Measurements from ENCODE around the gene OTOP2. TPM values are rescaled to one million over a fixed set of nuclear protein-coding genes. Genes with fewer than 3 reads are reported as not detected.
A peak's percentile ranks its signal among the peaks of the same experiment; 100 is the strongest.
"Not testable (repeated sequence)": the region's sequence is repeated elsewhere in the genome, so short reads cannot be mapped to it uniquely, and the experiment has no call there.

OTOP2 gene
- total RNA-seq, 2 experiments from 2014 or later = not detected

GRCh38 chr17:74981979-74982662 is 58.0 kb downstream of the OTOP2 start:
- Histone ChIP-seq H3K4me3 (ENCODE audit: low read depth, low read length, poor library complexity, severe bottlenecking) (peak overlapping the region; percentile 71), H2AFZ (ENCODE audit: low read length) (peak overlapping the region; percentile 79), H3K36me3 (ENCODE audit: insufficient read depth, low read length) (no peaks in the 10 kb centered on the region), H3K9me2 (ENCODE audit: insufficient read depth, low read length) (no peaks in the 10 kb centered on the region), H3K27ac (ENCODE audit: low read depth, low read length, poor library complexity, severe bottlenecking) (no peak overlapping the region), H4K20me1 (ENCODE audit: insufficient read depth, low read length) (no peaks in the 10 kb centered on the region), H3K4me2 (ENCODE audit: low read length) (peak overlapping the region; percentile 78), H3K79me2 (ENCODE audit: insufficient read depth, low read depth, low read length) (no peaks in the 10 kb centered on the region), H3K4me1 (ENCODE audit: insufficient read depth, low read length, poor library complexity, severe bottlenecking) (peaks cover 25% of the 10 kb centered on the region), H3K9me3 (ENCODE audit: low read length) (no peaks in the 10 kb centered on the region)
- ChIA-PET POLR2A (no interaction called here), CTCF (ENCODE audit: unreplicated experiment) (interaction anchor here (0.6 kb wide), 1 partner anchor 225 kb away, joined by 3 read pairs; no protein-coding TSS in a partner anchor)
- BruUV-seq (replicated peaks) = no TSS peak
- TF ChIP-seq EZH2phosphoT487 (IDR thresholded peaks at IDR 0.05; ENCODE audit: borderline replicate concordance, low read depth, low read length) (no peak), CTCF (conservative IDR thresholded peaks at IDR 0.05; ENCODE audit: low read length) (peak; percentile 25; the same call in 1 of the 2 replicates)
- DNase-seq (ENCODE audit: low spot score) = peak; percentile 87
- intact Hi-C loops (cut with micrococcal nuclease; ENCODE audit: unreplicated experiment) = no loop called here

GRCh38 chr17:74982663-74983313 is 58.7 kb downstream of the OTOP2 start:
- DNase-seq (ENCODE audit: low spot score) = peak; percentile 36
- H3K36me3 ChIP-seq (ENCODE audit: insufficient read depth, low read length); BruUV-seq (replicated peaks); intact Hi-C loops (cut with micrococcal nuclease; ENCODE audit: unreplicated experiment); H3K9me2 ChIP-seq (ENCODE audit: insufficient read depth, low read length); H3K27ac ChIP-seq (ENCODE audit: low read depth, low read length, poor library complexity, severe bottlenecking); H3K79me2 ChIP-seq (ENCODE audit: insufficient read depth, low read depth, low read length); H4K20me1 ChIP-seq (ENCODE audit: insufficient read depth, low read length); H3K9me3 ChIP-seq (ENCODE audit: low read length): not testable (repeated sequence)
- Histone ChIP-seq H3K4me1 (ENCODE audit: insufficient read depth, low read length, poor library complexity, severe bottlenecking) (peaks cover 27% of the 10 kb centered on the region), H3K4me3 (ENCODE audit: low read depth, low read length, poor library complexity, severe bottlenecking) (peak overlapping the region; percentile 71), H2AFZ (ENCODE audit: low read length) (peak overlapping the region; percentile 79), H3K4me2 (ENCODE audit: low read length) (peak overlapping the region; percentile 78)
- ChIA-PET CTCF (ENCODE audit: unreplicated experiment) (interaction anchor here (0.6 kb wide), 2 partner anchors 22 to 225 kb away, joined by 3 read pairs; no protein-coding TSS in a partner anchor), POLR2A (interaction anchor here (1.2 kb wide), 2 partner anchors 21 to 26 kb away, joined by 3 to 5 read pairs; no protein-coding TSS in a partner anchor)

Other genes with a start within 250 kb of the OTOP2 start
- not detected in 2 replicates for gene CD300LF, start 211.3 kb upstream of the OTOP2 start, total RNA-seq (2014; rRNA removed; shearing (Covaris generic))
- gene CD300LF, start 211.3 kb upstream of the OTOP2 start, total RNA-seq (2022) = not detected in 2 replicates
- gene RAB37, start 187.0 kb upstream of the OTOP2 start, total RNA-seq (2014; rRNA removed; shearing (Covaris generic)) = 2.8 and 6.3 TPM in 2 replicates
- gene RAB37, start 187.0 kb upstream of the OTOP2 start, total RNA-seq (2022) = 12.7 and 18.9 TPM in 2 replicates
- 73.2 and 86.1 TPM in 2 replicates for gene NHERF1, start 175.6 kb upstream of the OTOP2 start, total RNA-seq (2014; rRNA removed; shearing (Covaris generic))
- 116 and 122 TPM in 2 replicates for gene NHERF1, start 175.6 kb upstream of the OTOP2 start, total RNA-seq (2022)
- 77.2 and 99.3 TPM in 2 replicates for gene NAT9, start 147.9 kb upstream of the OTOP2 start, total RNA-seq (2014; rRNA removed; shearing (Covaris generic))
- 87.9 and 89.0 TPM in 2 replicates for gene NAT9, start 147.9 kb upstream of the OTOP2 start, total RNA-seq (2022)
- gene GRIN2C, start 64.4 kb upstream of the OTOP2 start, total RNA-seq (2014; rRNA removed; shearing (Covaris generic)) = 0.22 and 0.26 TPM in 2 replicates
- gene GRIN2C, start 64.4 kb upstream of the OTOP2 start, total RNA-seq (2022) = 0.55 and 0.61 TPM in 2 replicates
- 12.2 TPM in 2 replicates for gene FDXR, start 51.3 kb upstream of the OTOP2 start, total RNA-seq (2014; rRNA removed; shearing (Covaris generic))
- gene FDXR, start 51.3 kb upstream of the OTOP2 start, total RNA-seq (2022) = 18.1 and 18.3 TPM in 2 replicates
- gene FADS6, start 30.6 kb upstream of the OTOP2 start, total RNA-seq (2014; rRNA removed; shearing (Covaris generic)) = not detected in 2 replicates
- gene FADS6, start 30.6 kb upstream of the OTOP2 start, total RNA-seq (2022) = not detected in 2 replicates
- gene USH1G, start 1.0 kb upstream of the OTOP2 start, total RNA-seq (2014; rRNA removed; shearing (Covaris generic)) = not detected in 2 replicates
- gene USH1G, start 1.0 kb upstream of the OTOP2 start, total RNA-seq (2022) = not detected in 2 replicates
- gene OTOP3, start 11.6 kb downstream of the OTOP2 start, total RNA-seq (2014; rRNA removed; shearing (Covaris generic)) = not detected in 2 replicates
- gene OTOP3, start 11.6 kb downstream of the OTOP2 start, total RNA-seq (2022) = not detected in 2 replicates
- gene HID1, start 48.5 kb downstream of the OTOP2 start, total RNA-seq (2014; rRNA removed; shearing (Covaris generic)) = 0.35 and 0.85 TPM in 2 replicates
- gene HID1, start 48.5 kb downstream of the OTOP2 start, total RNA-seq (2022) = 8.5 and 9.9 TPM in 2 replicates
- gene CDR2L, start 63.4 kb downstream of the OTOP2 start, total RNA-seq (2014; rRNA removed; shearing (Covaris generic)) = 0.10 and 0.79 TPM in 2 replicates
- gene CDR2L, start 63.4 kb downstream of the OTOP2 start, total RNA-seq (2022) = 0.49 and 0.74 TPM in 2 replicates
- gene MRPL58, start 88.4 kb downstream of the OTOP2 start, total RNA-seq (2014; rRNA removed; shearing (Covaris generic)) = 79.8 and 84.2 TPM in 2 replicates
- 70.7 and 75.3 TPM in 2 replicates for gene MRPL58, start 88.4 kb downstream of the OTOP2 start, total RNA-seq (2022)
- gene ATP5PD, start 122.7 kb downstream of the OTOP2 start, total RNA-seq (2014; rRNA removed; shearing (Covaris generic)) = 293 and 301 TPM in 2 replicates
- gene ATP5PD, start 122.7 kb downstream of the OTOP2 start, total RNA-seq (2022) = 314 and 317 TPM in 2 replicates
- gene KCTD2, start 123.0 kb downstream of the OTOP2 start, total RNA-seq (2014; rRNA removed; shearing (Covaris generic)) = 26.0 and 29.8 TPM in 2 replicates
- 21.0 and 26.3 TPM in 2 replicates for gene KCTD2, start 123.0 kb downstream of the OTOP2 start, total RNA-seq (2022)
- not detected in 2 replicates for gene SLC16A5, start 163.7 kb downstream of the OTOP2 start, total RNA-seq (2014; rRNA removed; shearing (Covaris generic))
- not detected in 2 replicates for gene SLC16A5, start 163.7 kb downstream of the OTOP2 start, total RNA-seq (2022)
- 6.8 and 7.1 TPM in 2 replicates for gene ARMC7, start 185.7 kb downstream of the OTOP2 start, total RNA-seq (2014; rRNA removed; shearing (Covaris generic))
- gene ARMC7, start 185.7 kb downstream of the OTOP2 start, total RNA-seq (2022) = 16.9 and 19.9 TPM in 2 replicates
- gene NT5C, start 207.5 kb downstream of the OTOP2 start, total RNA-seq (2014; rRNA removed; shearing (Covaris generic)) = 229 and 259 TPM in 2 replicates
- gene NT5C, start 207.5 kb downstream of the OTOP2 start, total RNA-seq (2022) = 106 and 107 TPM in 2 replicates
- gene JPT1, start 230.2 kb downstream of the OTOP2 start, total RNA-seq (2014; rRNA removed; shearing (Covaris generic)) = 121 and 140 TPM in 2 replicates
- 251 and 253 TPM in 2 replicates for gene JPT1, start 230.2 kb downstream of the OTOP2 start, total RNA-seq (2022)